ENCODE data around the gene GZMM. TPM values are rescaled to one million over a fixed set of nuclear protein-coding genes. Genes with fewer than 3 reads are reported as not detected.
A peak's percentile ranks its signal among the peaks of the same experiment; 100 is the strongest.

Gene GZMM
- total and polyA plus RNA-seq, 7 donors: 0.49 to 11.2 TPM; not detected in 5

DNA sequence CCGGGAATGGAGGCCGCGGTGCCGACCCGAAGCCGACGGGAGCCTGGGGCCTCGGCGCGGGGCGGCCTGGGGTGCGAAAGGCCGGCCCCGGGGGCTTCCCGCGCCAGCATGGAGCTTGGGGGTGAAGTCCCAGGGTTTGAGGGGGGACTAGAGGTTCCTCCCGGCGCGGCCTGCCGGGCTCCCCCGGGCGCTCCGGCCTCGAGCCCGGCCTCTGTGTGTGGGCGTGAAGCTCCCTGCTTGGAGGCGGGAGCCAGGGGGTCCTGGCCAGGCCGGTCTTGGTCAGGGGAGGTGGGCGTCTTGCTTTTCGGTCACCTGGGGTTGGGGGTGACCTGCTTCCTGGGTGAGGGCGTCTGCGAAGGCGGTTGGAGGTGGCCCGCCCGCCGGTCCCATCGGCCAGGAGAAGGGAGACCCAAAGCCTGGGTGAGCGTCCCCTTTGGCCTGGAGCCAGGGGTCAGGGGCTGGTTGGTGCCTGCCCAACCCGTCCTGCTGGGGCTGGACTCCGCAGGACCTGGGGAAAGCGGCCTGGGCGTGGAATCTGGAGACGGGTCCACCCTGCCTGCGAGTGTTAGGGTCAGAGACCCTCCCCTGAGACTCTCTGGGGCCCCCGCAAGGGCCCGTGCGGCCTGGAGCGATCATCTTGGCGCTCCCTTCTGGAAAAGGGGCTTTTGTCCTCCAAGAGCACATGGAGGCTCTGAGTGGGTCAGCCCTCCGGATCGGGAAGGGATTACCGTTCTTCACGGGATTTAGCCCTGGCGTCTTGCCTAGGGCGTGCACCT lies 29.1 kb downstream of the GZMM start:
- H3K9me3 ChIP-seq: no peaks in the 10 kb centered on the region
- 1% methylated on average over 55 of the region's 55 CpGs for WGBS, 2 donors
- intact Hi-C loops (cut with DNase I): loop anchor here (1.0 to 10.0 kb wide), 2 partner anchors 40 to 692 kb away; partner anchors contain the start of gene CIRBP
- TF ChIP-seq, protein P1, sequence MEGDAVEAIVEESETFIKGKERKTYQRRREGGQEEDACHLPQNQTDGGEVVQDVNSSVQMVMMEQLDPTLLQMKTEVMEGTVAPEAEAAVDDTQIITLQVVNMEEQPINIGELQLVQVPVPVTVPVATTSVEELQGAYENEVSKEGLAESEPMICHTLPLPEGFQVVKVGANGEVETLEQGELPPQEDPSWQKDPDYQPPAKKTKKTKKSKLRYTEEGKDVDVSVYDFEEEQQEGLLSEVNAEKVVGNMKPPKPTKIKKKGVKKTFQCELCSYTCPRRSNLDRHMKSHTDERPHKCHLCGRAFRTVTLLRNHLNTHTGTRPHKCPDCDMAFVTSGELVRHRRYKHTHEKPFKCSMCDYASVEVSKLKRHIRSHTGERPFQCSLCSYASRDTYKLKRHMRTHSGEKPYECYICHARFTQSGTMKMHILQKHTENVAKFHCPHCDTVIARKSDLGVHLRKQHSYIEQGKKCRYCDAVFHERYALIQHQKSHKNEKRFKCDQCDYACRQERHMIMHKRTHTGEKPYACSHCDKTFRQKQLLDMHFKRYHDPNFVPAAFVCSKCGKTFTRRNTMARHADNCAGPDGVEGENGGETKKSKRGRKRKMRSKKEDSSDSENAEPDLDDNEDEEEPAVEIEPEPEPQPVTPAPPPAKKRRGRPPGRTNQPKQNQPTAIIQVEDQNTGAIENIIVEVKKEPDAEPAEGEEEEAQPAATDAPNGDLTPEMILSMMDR (IDR thresholded peaks at IDR 0.05): no peak
- no peak for TF ChIP-seq EP300 (IDR thresholded peaks at IDR 0.05)
- no peak for TF ChIP-seq POLR2AphosphoS5 (IDR thresholded peaks at IDR 0.05)
- peak overlapping the region; percentile 98 to 100 (median 100) for H3K4me3 ChIP-seq
- DNase-seq: peak; percentile 82
- no peaks in the 10 kb centered on the region for H3K27me3 ChIP-seq
- peaks cover 0 to 60% (median 55%) of the 10 kb centered on the region in 4 donors for H3K4me1 ChIP-seq
- peaks cover 0 to 8% (median 2%) of the 10 kb centered on the region in 4 donors for H3K36me3 ChIP-seq
- H3K27ac ChIP-seq: peak overlapping the region; percentile 96 to 98 (median 97)

DNA sequence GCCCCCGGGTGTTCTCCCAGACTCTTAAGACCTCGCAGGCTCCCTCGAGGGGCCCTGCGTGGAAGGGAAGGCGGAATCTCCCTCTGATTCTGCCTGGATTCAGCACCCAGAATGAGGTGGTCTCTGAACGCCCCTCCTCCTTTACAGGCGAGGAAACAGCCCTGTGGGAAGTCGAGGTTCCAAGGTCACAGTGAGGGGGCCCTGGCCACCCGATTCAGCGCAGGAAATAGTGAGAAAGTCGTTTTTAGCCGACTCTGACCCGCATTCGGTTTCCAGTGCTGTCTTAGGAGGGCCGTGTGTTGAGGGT lies 29.6 kb downstream of the GZMM start:
- Histone ChIP-seq H3K4me1 (peaks cover 0 to 60% (median 55%) of the 10 kb centered on the region in 4 donors), H3K9me3 (no peaks in the 10 kb centered on the region), H3K36me3 (peaks cover 5 to 13% (median 6%) of the 10 kb centered on the region in 4 donors), H3K27me3 (no peaks in the 10 kb centered on the region), H3K27ac (peak overlapping the region; percentile 96 to 98 (median 97)), H3K4me3 (peak overlapping the region; percentile 98 to 100 (median 100))
- intact Hi-C loops (cut with DNase I): loop anchor here (10.0 kb wide), 1 partner anchor 691 kb away; the partner anchor contains the start of gene CIRBP
- no peak for TF ChIP-seq POLR2A (IDR thresholded peaks at IDR 0.05)
- TF ChIP-seq, protein P1 (IDR thresholded peaks at IDR 0.05): no peak
- no peak for TF ChIP-seq EP300 (IDR thresholded peaks at IDR 0.05)
- peak in 1 of 4 donors; percentile 8 for TF ChIP-seq POLR2AphosphoS5 (IDR thresholded peaks at IDR 0.05)
- WGBS, 2 donors: 1 to 2% methylated on average over 15 of the region's 15 CpGs
- DNase-seq: no peak

GRCh38 chr19:574658-575526 lies 31.0 kb downstream of the GZMM start:
- H3K27me3 ChIP-seq: no peaks in the 10 kb centered on the region
- H3K36me3 ChIP-seq: peaks cover 7 to 22% (median 11%) of the 10 kb centered on the region in 4 donors
- TF ChIP-seq EP300 (IDR thresholded peaks at IDR 0.05): no peak
- no peak for TF ChIP-seq POLR2AphosphoS5 (IDR thresholded peaks at IDR 0.05)
- TF ChIP-seq POLR2A (IDR thresholded peaks at IDR 0.05): no peak
- TF ChIP-seq, protein P1 (IDR thresholded peaks at IDR 0.05): no peak
- peak overlapping the region; percentile 33 to 100 (median 72) for H3K4me3 ChIP-seq
- 13 to 52% methylated on average over 32 of the region's 32 CpGs for WGBS, 2 donors
- H3K4me1 ChIP-seq: peaks cover 0 to 60% (median 55%) of the 10 kb centered on the region in 4 donors
- no peak for DNase-seq
- no peaks in the 10 kb centered on the region for H3K9me3 ChIP-seq
- peak overlapping the region; percentile 55 to 98 (median 97) for H3K27ac ChIP-seq
- intact Hi-C loops (cut with DNase I): loop anchor here (5.0 to 10.0 kb wide), 2 partner anchors 57 to 690 kb away; partner anchors contain the start of genes CIRBP and POLRMT

GRCh38 chr19:575527-576506 lies 32.0 kb downstream of the GZMM start:
- Histone ChIP-seq H3K36me3 (peaks cover 13 to 31% (median 18%) of the 10 kb centered on the region in 4 donors), H3K4me1 (peaks cover 0 to 59% (median 54%) of the 10 kb centered on the region in 4 donors), H3K27me3 (no peaks in the 10 kb centered on the region), H3K27ac (peak overlapping the region; percentile 55 to 98 (median 97)), H3K4me3 (peak overlapping the region; percentile 33 to 100 (median 72)), H3K9me3 (no peaks in the 10 kb centered on the region)
- 60 to 74% methylated on average over 38 of the region's 38 CpGs for WGBS, 2 donors
- peak; percentile 87 for DNase-seq
- TF ChIP-seq EP300 (IDR thresholded peaks at IDR 0.05) (no peak), POLR2A (IDR thresholded peaks at IDR 0.05) (no peak), POLR2AphosphoS5 (IDR thresholded peaks at IDR 0.05) (peak in 1 of 4 donors; percentile 10)
- TF ChIP-seq, protein P1 (IDR thresholded peaks at IDR 0.05): no peak
- intact Hi-C loops (cut with DNase I): loop anchor here (5.0 to 10.0 kb wide), 2 partner anchors 56 to 689 kb away; partner anchors contain the start of genes CIRBP and POLRMT
